ENCODE data around the gene STMN3.
A peak's percentile ranks its signal among the peaks of the same experiment; 100 is the strongest.
"Not testable (repeated sequence)": the region's sequence is repeated elsewhere in the genome, so short reads cannot be mapped to it uniquely, and the experiment has no call there.

The STMN3 gene

DNA sequence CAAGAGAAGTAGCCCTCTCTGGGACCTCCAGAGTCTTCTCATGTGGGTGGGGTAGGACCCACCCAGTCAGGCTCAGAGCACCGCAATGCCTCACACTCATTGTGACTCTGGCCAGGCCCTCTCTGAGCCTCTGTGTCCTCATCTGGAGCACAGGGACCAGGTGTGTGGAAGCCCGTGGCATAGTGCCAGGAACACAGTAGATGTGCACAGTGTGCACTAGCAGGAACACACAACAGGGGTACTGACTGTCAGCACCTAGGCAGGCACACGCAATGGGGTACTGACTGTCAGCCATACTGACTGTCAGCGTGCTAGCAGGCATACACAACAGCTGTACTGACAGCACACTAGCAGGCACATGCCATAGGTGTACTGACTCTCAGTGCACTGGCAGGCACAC, 2.0 kb upstream of the STMN3 start:
- H3K27ac ChIP-seq (ENCODE audit: insufficient read depth in 1 of 2, low read depth in 1 of 2, low read length in 2 of 2, poor library complexity in 1 of 2, severe bottlenecking in 2 of 2): no peak overlapping the region
- ChIA-PET CTCF (interaction anchor here (1.1 to 1.4 kb wide), 2 partner anchors 53 to 74 kb away, joined by 3 read pairs; no protein-coding TSS in a partner anchor), POLR2A (no interaction called here)
- peak overlapping the region in 1 of 7 experiments; percentile 15 for H3K4me3 ChIP-seq (ENCODE audit: control insufficient read depth in 1 of 7, extremely low read depth in 1 of 7, insufficient read depth in 4 of 7, low read depth in 2 of 7, low read length in 6 of 7)
- peaks cover 0 to 57% (median 53%) of the 10 kb centered on the region in 4 experiments for H3K4me1 ChIP-seq (ENCODE audit: control extremely low read depth in 1 of 4, control insufficient read depth in 4 of 4, insufficient read depth in 4 of 4, low read length in 3 of 4)
- WGBS (ENCODE audit: insufficient coverage): 76% methylated on average over 3 of the region's 4 CpGs
- no peaks in the 10 kb centered on the region for H3K36me3 ChIP-seq (ENCODE audit: control insufficient read depth in 4 of 4, insufficient read depth in 4 of 4, low read length in 3 of 4)
- no peak for DNase-seq
- H3K9me3 ChIP-seq (ENCODE audit: control extremely low read depth in 1 of 5, control insufficient read depth in 4 of 5, insufficient read depth in 2 of 5, low read depth in 1 of 5, low read length in 4 of 5): no peaks in the 10 kb centered on the region
- H3K27me3 ChIP-seq (replicated peaks in 2 of 5; ENCODE audit: control insufficient read depth in 4 of 5, insufficient read depth in 5 of 5, low read length in 4 of 5): no peaks in the 10 kb centered on the region

DNA sequence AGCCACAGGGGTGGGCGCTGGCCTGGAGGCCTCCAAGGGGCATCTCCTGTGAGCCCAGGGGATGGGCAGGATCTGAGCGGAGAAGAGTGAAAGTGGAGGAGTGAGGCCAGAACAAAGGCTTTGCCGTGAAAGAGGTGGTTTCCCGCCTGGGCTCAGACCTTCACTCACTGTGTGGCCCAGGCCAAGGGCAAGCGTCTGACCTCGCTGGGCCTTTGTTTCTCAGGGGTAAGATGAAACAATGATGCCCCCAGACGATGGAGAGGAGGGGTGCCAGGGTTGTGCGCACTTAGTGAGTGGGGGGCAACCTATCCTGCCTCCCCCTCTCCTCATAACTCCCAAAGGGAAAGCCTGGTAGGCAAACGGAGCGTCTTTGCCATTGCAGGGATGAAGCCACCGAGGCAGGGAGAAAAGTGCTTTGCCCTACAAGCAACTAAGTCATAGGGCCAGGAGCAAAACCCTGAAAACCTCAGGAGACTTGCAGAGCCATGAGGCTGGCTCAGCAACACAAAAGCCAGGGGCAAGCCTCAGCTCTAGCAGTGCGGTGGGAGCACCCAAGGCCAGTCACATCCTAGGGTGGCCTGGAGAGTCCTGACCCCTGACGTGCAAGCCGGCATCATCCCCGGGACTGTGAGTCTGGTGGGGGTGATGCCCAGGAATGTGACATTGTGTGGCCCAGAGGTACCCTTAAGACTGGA, 897 bp upstream of the STMN3 start:
- POLR2A ChIA-PET: interaction anchor here (1.1 kb wide), 1 partner anchor 12 kb away, joined by 7 read pairs; no protein-coding TSS in a partner anchor
- peak overlapping the region in 1 of 2 experiments; percentile 49 for H3K27ac ChIP-seq (ENCODE audit: insufficient read depth in 1 of 2, low read depth in 1 of 2, low read length in 2 of 2, poor library complexity in 1 of 2, severe bottlenecking in 2 of 2)
- WGBS (ENCODE audit: insufficient coverage): 80% methylated on average over 7 of the region's 15 CpGs

GRCh38 chr20:63652192-63652980, 838 bp downstream of the STMN3 start:
- POLR2A ChIA-PET: interaction anchor here (0.5 to 1.2 kb wide), 4 partner anchors 10 to 114 kb away, joined by 3 to 4 read pairs (median 3); partner anchors contain the start of genes ARFRP1 and ZGPAT
- Histone ChIP-seq H3K4me3 (ENCODE audit: control insufficient read depth in 1 of 7, extremely low read depth in 1 of 7, insufficient read depth in 4 of 7, low read depth in 2 of 7, low read length in 6 of 7) (peak overlapping the region; percentile 58 to 86 (median 75)), H3K27ac (ENCODE audit: insufficient read depth in 1 of 2, low read depth in 1 of 2, low read length in 2 of 2, poor library complexity in 1 of 2, severe bottlenecking in 2 of 2) (no peak overlapping the region), H3K9me3 (ENCODE audit: control extremely low read depth in 1 of 5, control insufficient read depth in 4 of 5, insufficient read depth in 2 of 5, low read depth in 1 of 5, low read length in 4 of 5) (no peaks in the 10 kb centered on the region), H3K27me3 (replicated peaks in 2 of 5; ENCODE audit: control insufficient read depth in 4 of 5, insufficient read depth in 5 of 5, low read length in 4 of 5) (no peaks in the 10 kb centered on the region), H3K4me1 (ENCODE audit: control extremely low read depth in 1 of 4, control insufficient read depth in 4 of 4, insufficient read depth in 4 of 4, low read length in 3 of 4) (peaks cover 0 to 40% (median 37%) of the 10 kb centered on the region in 4 experiments), H3K36me3 (ENCODE audit: control insufficient read depth in 4 of 4, insufficient read depth in 4 of 4, low read length in 3 of 4) (peaks cover 0 to 9% (median 1%) of the 10 kb centered on the region in 4 experiments)
- CTCF ChIA-PET: interaction anchor here (3.1 kb wide), 1 partner anchor 10 kb away, joined by 17 read pairs; no protein-coding TSS in a partner anchor
- peak in 2 of 3 donors; percentile 69 to 71 for DNase-seq
- under 1% methylated on average over 58 of the region's 91 CpGs for WGBS (ENCODE audit: insufficient coverage)

More for the DNA sequence above, 897 bp upstream of the STMN3 start:
- Histone ChIP-seq H3K27me3 (replicated peaks in 2 of 5; ENCODE audit: control insufficient read depth in 4 of 5, insufficient read depth in 5 of 5, low read length in 4 of 5) (no peaks in the 10 kb centered on the region), H3K9me3 (ENCODE audit: control extremely low read depth in 1 of 5, control insufficient read depth in 4 of 5, insufficient read depth in 2 of 5, low read depth in 1 of 5, low read length in 4 of 5) (no peaks in the 10 kb centered on the region), H3K36me3 (ENCODE audit: control insufficient read depth in 4 of 4, insufficient read depth in 4 of 4, low read length in 3 of 4) (peaks cover 0 to under 1% (median 0%) of the 10 kb centered on the region in 4 experiments), H3K4me1 (ENCODE audit: control extremely low read depth in 1 of 4, control insufficient read depth in 4 of 4, insufficient read depth in 4 of 4, low read length in 3 of 4) (peaks cover 0 to 51% (median 49%) of the 10 kb centered on the region in 4 experiments), H3K4me3 (ENCODE audit: control insufficient read depth in 1 of 7, extremely low read depth in 1 of 7, insufficient read depth in 4 of 7, low read depth in 2 of 7, low read length in 6 of 7) (peak overlapping the region; percentile 33 to 86 (median 79))
- DNase-seq: peak in 2 of 3 donors; percentile 25 to 27
- CTCF ChIA-PET: interaction anchor here (1.0 to 1.4 kb wide), 2 partner anchors 73 to 81 kb away, joined by 3 read pairs; no protein-coding TSS in a partner anchor

DNA sequence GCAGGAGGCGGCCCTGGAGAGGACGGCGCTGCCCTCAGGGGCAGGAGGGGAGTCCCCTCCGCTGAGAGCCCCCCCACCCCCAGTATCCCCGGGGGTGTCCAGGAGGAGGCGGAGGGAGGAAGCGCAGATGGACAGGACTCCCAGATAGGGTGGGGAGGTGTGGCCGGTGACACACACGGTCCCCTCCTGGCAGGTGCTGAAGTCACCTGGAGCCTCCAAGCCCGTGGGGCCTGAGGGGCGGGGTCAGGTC, 1.4 kb downstream of the STMN3 start:
- Histone ChIP-seq H3K4me3 (ENCODE audit: control insufficient read depth in 1 of 7, extremely low read depth in 1 of 7, insufficient read depth in 4 of 7, low read depth in 2 of 7, low read length in 6 of 7) (peak overlapping the region in 6 of 7 experiments; percentile 58 to 86 (median 74)), H3K4me1 (ENCODE audit: control extremely low read depth in 1 of 4, control insufficient read depth in 4 of 4, insufficient read depth in 4 of 4, low read length in 3 of 4) (peaks cover 0 to 35% (median 32%) of the 10 kb centered on the region in 4 experiments), H3K9me3 (ENCODE audit: control extremely low read depth in 1 of 5, control insufficient read depth in 4 of 5, insufficient read depth in 2 of 5, low read depth in 1 of 5, low read length in 4 of 5) (no peaks in the 10 kb centered on the region), H3K36me3 (ENCODE audit: control insufficient read depth in 4 of 4, insufficient read depth in 4 of 4, low read length in 3 of 4) (peaks cover 0 to 9% (median 1%) of the 10 kb centered on the region in 4 experiments), H3K27ac (ENCODE audit: insufficient read depth in 1 of 2, low read depth in 1 of 2, low read length in 2 of 2, poor library complexity in 1 of 2, severe bottlenecking in 2 of 2) (no peak overlapping the region), H3K27me3 (replicated peaks in 2 of 5; ENCODE audit: control insufficient read depth in 4 of 5, insufficient read depth in 5 of 5, low read length in 4 of 5) (no peaks in the 10 kb centered on the region)
- POLR2A ChIA-PET: interaction anchor here (1.1 to 1.2 kb wide), 2 partner anchors 24 to 114 kb away, joined by 3 read pairs; no protein-coding TSS in a partner anchor
- no peak for DNase-seq
- WGBS (ENCODE audit: insufficient coverage): 17% methylated on average over 6 of the region's 11 CpGs
- CTCF ChIA-PET: interaction anchor here (3.1 kb wide), 1 partner anchor 10 kb away, joined by 17 read pairs; no protein-coding TSS in a partner anchor

GRCh38 chr20:63650486-63650885, 2.7 kb downstream of the STMN3 start:
- H3K27ac ChIP-seq (ENCODE audit: insufficient read depth in 1 of 2, low read depth in 1 of 2, low read length in 2 of 2, poor library complexity in 1 of 2, severe bottlenecking in 2 of 2); H3K27me3 ChIP-seq (replicated peaks in 2 of 5; ENCODE audit: control insufficient read depth in 4 of 5, insufficient read depth in 5 of 5, low read length in 4 of 5); H3K9me3 ChIP-seq (ENCODE audit: control extremely low read depth in 1 of 5, control insufficient read depth in 4 of 5, insufficient read depth in 2 of 5, low read depth in 1 of 5, low read length in 4 of 5); DNase-seq; H3K4me3 ChIP-seq (ENCODE audit: control insufficient read depth in 1 of 7, extremely low read depth in 1 of 7, insufficient read depth in 4 of 7, low read depth in 2 of 7, low read length in 6 of 7); POLR2A ChIA-PET; H3K36me3 ChIP-seq (ENCODE audit: control insufficient read depth in 4 of 4, insufficient read depth in 4 of 4, low read length in 3 of 4): not testable (repeated sequence)
- peaks cover 0 to 34% (median 32%) of the 10 kb centered on the region in 4 experiments for H3K4me1 ChIP-seq (ENCODE audit: control extremely low read depth in 1 of 4, control insufficient read depth in 4 of 4, insufficient read depth in 4 of 4, low read length in 3 of 4)
- CTCF ChIA-PET: interaction anchor here (3.1 kb wide), 1 partner anchor 8 kb away, joined by 17 read pairs; no protein-coding TSS in a partner anchor
- 93% methylated on average over 3 of the region's 25 CpGs for WGBS (ENCODE audit: insufficient coverage)

GRCh38 chr20:63648895-63649589, 4.2 kb downstream of the STMN3 start:
- peaks cover 0 to 26% (median 19%) of the 10 kb centered on the region in 4 experiments for H3K4me1 ChIP-seq (ENCODE audit: control extremely low read depth in 1 of 4, control insufficient read depth in 4 of 4, insufficient read depth in 4 of 4, low read length in 3 of 4)
- ChIA-PET CTCF (no interaction called here), POLR2A (no interaction called here)
- no peak overlapping the region for H3K4me3 ChIP-seq (ENCODE audit: control insufficient read depth in 1 of 7, extremely low read depth in 1 of 7, insufficient read depth in 4 of 7, low read depth in 2 of 7, low read length in 6 of 7)
- no peak for DNase-seq
- H3K9me3 ChIP-seq (ENCODE audit: control extremely low read depth in 1 of 5, control insufficient read depth in 4 of 5, insufficient read depth in 2 of 5, low read depth in 1 of 5, low read length in 4 of 5): no peaks in the 10 kb centered on the region
- H3K36me3 ChIP-seq (ENCODE audit: control insufficient read depth in 4 of 4, insufficient read depth in 4 of 4, low read length in 3 of 4): peaks cover 0 to 14% (median 4%) of the 10 kb centered on the region in 4 experiments
- H3K27ac ChIP-seq (ENCODE audit: insufficient read depth in 1 of 2, low read depth in 1 of 2, low read length in 2 of 2, poor library complexity in 1 of 2, severe bottlenecking in 2 of 2): no peak overlapping the region
- no peaks in the 10 kb centered on the region for H3K27me3 ChIP-seq (replicated peaks in 2 of 5; ENCODE audit: control insufficient read depth in 4 of 5, insufficient read depth in 5 of 5, low read length in 4 of 5)
- WGBS (ENCODE audit: insufficient coverage): 89% methylated on average over 10 of the region's 11 CpGs

Measured in common myeloid progenitor, CD34-positive (primary cell).